ENCODE data around the gene SPTB. TPM values are rescaled to one million over a fixed set of nuclear protein-coding genes. Genes with fewer than 3 reads are reported as not detected.
A peak's percentile ranks its signal among the peaks of the same experiment; 100 is the strongest.

The SPTB gene
- total RNA-seq, 1 experiment from 2014 or later: 2.3 TPM

DNA sequence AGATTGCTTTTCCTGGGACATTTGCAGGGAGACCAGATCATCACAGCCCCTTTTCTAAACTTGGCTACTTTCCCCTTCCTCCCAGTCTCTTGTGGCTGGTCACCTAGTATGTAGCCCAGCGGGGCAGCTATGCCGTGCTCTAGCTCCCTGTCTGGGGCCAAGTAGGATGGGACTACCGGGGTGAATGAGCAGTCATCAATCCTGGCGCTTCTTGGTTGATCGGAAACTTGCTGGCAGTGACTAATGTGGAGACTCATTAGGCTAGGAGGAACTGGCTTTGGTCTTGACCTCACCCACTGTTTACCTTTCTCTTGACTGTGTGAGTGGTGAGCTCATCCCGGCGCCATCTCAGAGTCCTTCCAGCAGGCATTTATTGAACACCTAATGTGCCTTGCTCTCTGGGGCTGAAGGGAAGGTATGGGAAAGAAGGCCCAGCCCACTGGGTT, 159.6 kb downstream of the SPTB start:
- TF ChIP-seq, protein P1, sequence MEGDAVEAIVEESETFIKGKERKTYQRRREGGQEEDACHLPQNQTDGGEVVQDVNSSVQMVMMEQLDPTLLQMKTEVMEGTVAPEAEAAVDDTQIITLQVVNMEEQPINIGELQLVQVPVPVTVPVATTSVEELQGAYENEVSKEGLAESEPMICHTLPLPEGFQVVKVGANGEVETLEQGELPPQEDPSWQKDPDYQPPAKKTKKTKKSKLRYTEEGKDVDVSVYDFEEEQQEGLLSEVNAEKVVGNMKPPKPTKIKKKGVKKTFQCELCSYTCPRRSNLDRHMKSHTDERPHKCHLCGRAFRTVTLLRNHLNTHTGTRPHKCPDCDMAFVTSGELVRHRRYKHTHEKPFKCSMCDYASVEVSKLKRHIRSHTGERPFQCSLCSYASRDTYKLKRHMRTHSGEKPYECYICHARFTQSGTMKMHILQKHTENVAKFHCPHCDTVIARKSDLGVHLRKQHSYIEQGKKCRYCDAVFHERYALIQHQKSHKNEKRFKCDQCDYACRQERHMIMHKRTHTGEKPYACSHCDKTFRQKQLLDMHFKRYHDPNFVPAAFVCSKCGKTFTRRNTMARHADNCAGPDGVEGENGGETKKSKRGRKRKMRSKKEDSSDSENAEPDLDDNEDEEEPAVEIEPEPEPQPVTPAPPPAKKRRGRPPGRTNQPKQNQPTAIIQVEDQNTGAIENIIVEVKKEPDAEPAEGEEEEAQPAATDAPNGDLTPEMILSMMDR (conservative IDR thresholded peaks at IDR 0.05; ENCODE audit: low read depth, low read length): no peak
- no peak for TF ChIP-seq EZH2phosphoT487 (IDR thresholded peaks at IDR 0.05; ENCODE audit: borderline replicate concordance, low read length)
- TF ChIP-seq EZH2 (IDR thresholded peaks at IDR 0.05; ENCODE audit: low read length, unreplicated experiment): no peak
- ATAC-seq (peak; percentile 94), DNase-seq (peak; percentile 98)
- Histone ChIP-seq H3K79me2 (ENCODE audit: low read length) (peaks cover 94% of the 10 kb centered on the region), H3K27me3 (ENCODE audit: low read length) (no peaks in the 10 kb centered on the region), H2AFZ (ENCODE audit: low read length) (no peak overlapping the region), H3F3A (ENCODE audit: low read length, unreplicated experiment) (peaks cover 8% of the 10 kb centered on the region), H3K9me3 (ENCODE audit: low read length) (no peaks in the 10 kb centered on the region), H3K4me2 (ENCODE audit: low read length) (peak overlapping the region; percentile 69), H3K4me3 (ENCODE audit: low read length) (peak overlapping the region; percentile 16; the same call in 1 of the 2 replicates), H3K36me3 (ENCODE audit: low read depth, low read length) (no peaks in the 10 kb centered on the region), H3K27ac (ENCODE audit: low read length) (peak overlapping the region; percentile 93), H4K20me1 (ENCODE audit: low read length) (no peaks in the 10 kb centered on the region), H3K4me1 (ENCODE audit: insufficient read depth, low read length) (peaks cover 76% of the 10 kb centered on the region), H3K9ac (ENCODE audit: low read length) (peak overlapping the region; percentile 65), H3K9me2 (replicated peaks; ENCODE audit: low read length) (no peaks in the 10 kb centered on the region)
- BruUV-seq (replicated peaks): no TSS peak
- ChIA-PET POLR2A (ENCODE audit: unreplicated experiment) (interaction anchor here (0.5 kb wide), 1 partner anchor 53 kb away, joined by 5 read pairs; no protein-coding TSS in a partner anchor), CTCF (interaction anchor here (0.6 to 0.8 kb wide), 3 partner anchors 10 to 215 kb away, joined by 3 to 4 read pairs (median 3); no protein-coding TSS in a partner anchor)
- intact Hi-C loops (cut with micrococcal nuclease): loop anchor here (1.0 to 2.0 kb wide), 3 partner anchors 12 to 49 kb away; no protein-coding TSS in a partner anchor

DNA sequence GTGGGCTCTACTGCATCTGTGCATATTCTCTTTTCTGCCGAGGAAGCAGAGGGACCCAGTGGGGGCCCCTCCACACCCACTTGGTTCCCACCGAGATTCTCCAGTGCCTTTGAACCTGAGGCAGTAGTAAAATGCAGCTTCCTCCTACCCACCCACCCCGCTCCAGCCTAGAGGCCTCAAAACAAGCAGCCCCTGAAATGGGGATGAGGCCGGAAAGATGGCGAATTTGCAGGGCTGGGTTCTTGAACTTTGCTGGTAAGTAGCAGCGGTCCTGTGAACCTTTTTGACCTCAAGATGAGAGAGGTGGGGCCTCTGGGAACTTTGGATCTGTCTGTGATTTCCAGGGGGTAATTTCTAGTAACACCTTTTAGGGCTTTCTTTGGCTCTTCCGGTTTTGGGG, 160.1 kb downstream of the SPTB start:
- intact Hi-C loops (cut with micrococcal nuclease): no loop called here
- peak overlapping the region; percentile 93 for H3K27ac ChIP-seq (ENCODE audit: low read length)
- H3K36me3 ChIP-seq (ENCODE audit: low read depth, low read length): no peaks in the 10 kb centered on the region
- no peaks in the 10 kb centered on the region for H4K20me1 ChIP-seq (ENCODE audit: low read length)
- DNase-seq: no peak
- no peaks in the 10 kb centered on the region for H3K9me3 ChIP-seq (ENCODE audit: low read length)
- H3K79me2 ChIP-seq (ENCODE audit: low read length): peaks cover 94% of the 10 kb centered on the region
- TF ChIP-seq EZH2phosphoT487 (IDR thresholded peaks at IDR 0.05; ENCODE audit: borderline replicate concordance, low read length) (no peak), EZH2 (IDR thresholded peaks at IDR 0.05; ENCODE audit: low read length, unreplicated experiment) (no peak)
- TF ChIP-seq, protein P1 (conservative IDR thresholded peaks at IDR 0.05; ENCODE audit: low read depth, low read length): no peak
- no peaks in the 10 kb centered on the region for H3K9me2 ChIP-seq (replicated peaks; ENCODE audit: low read length)
- H3K4me3 ChIP-seq (ENCODE audit: low read length): peak overlapping the region; percentile 16; the same call in 1 of the 2 replicates
- H3K9ac ChIP-seq (ENCODE audit: low read length): peak overlapping the region; percentile 56
- ChIA-PET CTCF (interaction anchor here (0.6 to 0.8 kb wide), 3 partner anchors 10 to 214 kb away, joined by 3 to 4 read pairs (median 3); no protein-coding TSS in a partner anchor), POLR2A (ENCODE audit: unreplicated experiment) (no interaction called here)
- TSS peak; percentile 97 for BruUV-seq (replicated peaks)
- no peak for ATAC-seq
- peak overlapping the region; percentile 66 for H3K4me2 ChIP-seq (ENCODE audit: low read length)
- H3F3A ChIP-seq (ENCODE audit: low read length, unreplicated experiment): peaks cover 8% of the 10 kb centered on the region
- peaks cover 70% of the 10 kb centered on the region for H3K4me1 ChIP-seq (ENCODE audit: insufficient read depth, low read length)
- no peak overlapping the region for H2AFZ ChIP-seq (ENCODE audit: low read length)
- no peaks in the 10 kb centered on the region for H3K27me3 ChIP-seq (ENCODE audit: low read length)

DNA sequence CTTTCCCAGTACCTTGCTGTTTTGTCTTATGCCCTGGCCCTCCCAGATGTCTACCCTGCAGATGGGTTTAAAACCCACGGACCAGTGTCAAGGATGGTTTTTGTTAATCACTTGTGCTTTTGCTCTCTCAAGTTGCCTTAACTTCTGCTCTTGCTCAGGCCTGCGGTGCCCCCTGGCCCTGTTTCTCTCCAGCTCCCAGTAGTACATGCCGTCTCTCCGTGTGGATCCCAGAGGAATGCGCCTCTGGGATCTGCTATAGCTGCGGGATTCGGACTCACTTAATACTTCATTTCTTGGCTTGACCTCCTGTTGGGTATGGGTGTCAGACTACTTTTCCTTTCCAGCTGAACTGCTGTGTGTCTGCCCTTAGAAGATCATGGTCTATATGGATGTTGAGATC, 160.9 kb downstream of the SPTB start:
- no TSS peak for BruUV-seq (replicated peaks)
- Histone ChIP-seq H2AFZ (ENCODE audit: low read length) (no peak overlapping the region), H3K27me3 (ENCODE audit: low read length) (no peaks in the 10 kb centered on the region), H3K9me2 (replicated peaks; ENCODE audit: low read length) (no peaks in the 10 kb centered on the region), H3K79me2 (ENCODE audit: low read length) (peaks cover 94% of the 10 kb centered on the region), H3K4me1 (ENCODE audit: insufficient read depth, low read length) (peaks cover 62% of the 10 kb centered on the region), H3F3A (ENCODE audit: low read length, unreplicated experiment) (peaks cover 8% of the 10 kb centered on the region), H3K27ac (ENCODE audit: low read length) (peak overlapping the region; percentile 93), H3K9me3 (ENCODE audit: low read length) (no peaks in the 10 kb centered on the region), H3K4me3 (ENCODE audit: low read length) (no peak overlapping the region), H3K4me2 (ENCODE audit: low read length) (no peak overlapping the region), H3K36me3 (ENCODE audit: low read depth, low read length) (no peaks in the 10 kb centered on the region), H3K9ac (ENCODE audit: low read length) (no peak overlapping the region), H4K20me1 (ENCODE audit: low read length) (no peaks in the 10 kb centered on the region)
- TF ChIP-seq, protein P1 (conservative IDR thresholded peaks at IDR 0.05; ENCODE audit: low read depth, low read length): no peak
- no peak for TF ChIP-seq EZH2phosphoT487 (IDR thresholded peaks at IDR 0.05; ENCODE audit: borderline replicate concordance, low read length)
- no peak for TF ChIP-seq EZH2 (IDR thresholded peaks at IDR 0.05; ENCODE audit: low read length, unreplicated experiment)
- CTCF ChIA-PET: no interaction called here
- DNase-seq (no peak), ATAC-seq (no peak)
- intact Hi-C loops (cut with micrococcal nuclease): no loop called here
- POLR2A ChIA-PET (ENCODE audit: unreplicated experiment): no interaction called here

Data from PC-3 (cell line).